Measurements from ENCODE around the gene SPATA9. TPM values are rescaled to one million over a fixed set of nuclear protein-coding genes. Genes with fewer than 3 reads are reported as not detected.

SPATA9 gene
- total RNA-seq, 1 experiment from 2014 or later: not detected

DNA sequence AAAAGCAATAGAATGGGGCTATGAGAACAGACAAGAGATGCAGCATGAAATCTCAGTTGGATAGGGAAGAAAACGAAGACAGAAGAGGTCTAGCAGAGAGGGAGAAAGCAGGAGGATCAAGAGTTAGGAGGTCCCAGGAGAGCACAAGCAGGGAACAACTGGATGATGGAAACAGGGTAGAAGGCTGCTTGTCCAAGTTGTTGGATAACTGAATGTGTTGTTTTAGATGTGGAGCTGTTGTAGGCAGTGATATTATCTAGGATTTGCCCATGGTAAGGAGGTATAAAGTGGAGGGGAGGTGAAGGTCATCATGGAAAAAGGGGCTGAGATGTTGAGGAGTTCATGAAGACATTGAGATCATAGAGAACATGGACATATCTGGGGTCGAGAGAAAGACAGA lies 35.9 kb upstream of the SPATA9 start:
- H4K8ac ChIP-seq (replicated peaks; ENCODE audit: insufficient read length, low read depth, low read length): no peak overlapping the region
- no peak overlapping the region for H4K5ac ChIP-seq (ENCODE audit: insufficient read length, low read depth, low read length)
- no peak overlapping the region for H3K14ac ChIP-seq (ENCODE audit: insufficient read depth, low read length)
- no peaks in the 10 kb centered on the region for H3K4me1 ChIP-seq (ENCODE audit: insufficient read depth, low read length)
- no peaks in the 10 kb centered on the region for H4K20me1 ChIP-seq (ENCODE audit: control insufficient read depth, insufficient read depth, insufficient read length)
- no peak overlapping the region for H3K4me2 ChIP-seq (ENCODE audit: insufficient read depth, insufficient read length, low read length)
- H2BK15ac ChIP-seq (ENCODE audit: low read depth, low read length): no peak overlapping the region
- no peak overlapping the region for H2BK12ac ChIP-seq (ENCODE audit: insufficient read length, low read depth, low read length)
- H3K23ac ChIP-seq (ENCODE audit: insufficient read length, low read depth, low read length): no peak overlapping the region
- no peak for DNase-seq
- H3K27ac ChIP-seq (ENCODE audit: insufficient read length, low read depth, low read length): no peak overlapping the region
- TF ChIP-seq, protein P1, sequence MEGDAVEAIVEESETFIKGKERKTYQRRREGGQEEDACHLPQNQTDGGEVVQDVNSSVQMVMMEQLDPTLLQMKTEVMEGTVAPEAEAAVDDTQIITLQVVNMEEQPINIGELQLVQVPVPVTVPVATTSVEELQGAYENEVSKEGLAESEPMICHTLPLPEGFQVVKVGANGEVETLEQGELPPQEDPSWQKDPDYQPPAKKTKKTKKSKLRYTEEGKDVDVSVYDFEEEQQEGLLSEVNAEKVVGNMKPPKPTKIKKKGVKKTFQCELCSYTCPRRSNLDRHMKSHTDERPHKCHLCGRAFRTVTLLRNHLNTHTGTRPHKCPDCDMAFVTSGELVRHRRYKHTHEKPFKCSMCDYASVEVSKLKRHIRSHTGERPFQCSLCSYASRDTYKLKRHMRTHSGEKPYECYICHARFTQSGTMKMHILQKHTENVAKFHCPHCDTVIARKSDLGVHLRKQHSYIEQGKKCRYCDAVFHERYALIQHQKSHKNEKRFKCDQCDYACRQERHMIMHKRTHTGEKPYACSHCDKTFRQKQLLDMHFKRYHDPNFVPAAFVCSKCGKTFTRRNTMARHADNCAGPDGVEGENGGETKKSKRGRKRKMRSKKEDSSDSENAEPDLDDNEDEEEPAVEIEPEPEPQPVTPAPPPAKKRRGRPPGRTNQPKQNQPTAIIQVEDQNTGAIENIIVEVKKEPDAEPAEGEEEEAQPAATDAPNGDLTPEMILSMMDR (conservative IDR thresholded peaks at IDR 0.05): no peak
- Mint-ChIP-seq H3K27me3 (ENCODE audit: low read depth) (no peaks in the 10 kb centered on the region), H3K9me3 (no peaks in the 10 kb centered on the region), H3K4me1 (peaks cover 4 to 5% of the 10 kb centered on the region in 2 experiments; a peak in 2 of 4 replicates), H3K4me3 (no peak overlapping the region), H3K27ac (no peak overlapping the region), H3K36me3 (ENCODE audit: insufficient read depth in 1 of 3, low read depth in 3 of 3) (no peaks in the 10 kb centered on the region; a peak in 1 of 7 replicates)
- no peak overlapping the region for H2BK120ac ChIP-seq (ENCODE audit: low read depth, low read length, poor library complexity, severe bottlenecking)
- H3K27me3 ChIP-seq (ENCODE audit: insufficient read depth, low read length): no peaks in the 10 kb centered on the region
- no peak overlapping the region for H3T11ph ChIP-seq (ENCODE audit: low read length)
- H2AFZ ChIP-seq (ENCODE audit: low read length): no peak overlapping the region
- H2AK5ac ChIP-seq (ENCODE audit: insufficient read length, low read length): no peak overlapping the region
- no peaks in the 10 kb centered on the region for H3K79me1 ChIP-seq (ENCODE audit: insufficient read depth, low read depth, low read length, poor library complexity, severe bottlenecking)
- H2BK20ac ChIP-seq (ENCODE audit: low read depth, low read length, poor library complexity, severe bottlenecking): no peak overlapping the region
- H3K56ac ChIP-seq (ENCODE audit: insufficient read length, low read depth, low read length): no peak overlapping the region
- H3K9me3 ChIP-seq (ENCODE audit: control insufficient read depth, low read depth, low read length): no peaks in the 10 kb centered on the region
- no peak overlapping the region for H3K18ac ChIP-seq (ENCODE audit: insufficient read length, low read depth, low read length)
- H3K4ac ChIP-seq (ENCODE audit: low read depth, low read length): no peak overlapping the region
- H3K9ac ChIP-seq (ENCODE audit: extremely low read depth, insufficient read length, low read length): no peak overlapping the region
- no peaks in the 10 kb centered on the region for H3K79me2 ChIP-seq (ENCODE audit: insufficient read depth, low read length)
- H3K23me2 ChIP-seq (ENCODE audit: insufficient read length, low read depth, low read length, poor library complexity, severe bottlenecking): no peaks in the 10 kb centered on the region
- H4K91ac ChIP-seq (ENCODE audit: insufficient read length, low read depth, low read length): no peak overlapping the region
- WGBS (ENCODE audit: extremely low coverage, insufficient read length, low lambda C conversion rate): no CpG with 5 or more reads among the region's 2 CpGs
- H2BK5ac ChIP-seq (ENCODE audit: insufficient read length, low read length): no peak overlapping the region

All from H9 (cell line).